Testis (tissue), 3 donors: ENCODE results near the gene ANO1. TPM values are rescaled to one million over a fixed set of nuclear protein-coding genes. Genes with fewer than 3 reads are reported as not detected.

Experiments used
- DNase-seq: peaks from one replicate; pipeline ENCODE4 v3.0.0-alpha.2; 2019
- H3K27ac ChIP-seq, 2 donors: fragments of 200-600 bp; sonication (generic); one replicate each; pipeline ENCODE4 v1.5.1; 2019
- H3K27me3 ChIP-seq: fragments of 200-600 bp; sonication (generic); one replicate; pipeline ENCODE4 v1.5.1; 2019
- H3K36me3 ChIP-seq: fragments of 200-600 bp; sonication (generic); one replicate; pipeline ENCODE4 v1.5.1; 2017; ENCODE audit warnings: low read depth; ENCODE audit errors: missing control alignments
- H3K4me1 ChIP-seq: fragments of 200-600 bp; sonication (generic); one replicate; pipeline ENCODE4 v1.5.1; 2019
- H3K4me3 ChIP-seq, 2 donors: fragments of 200-600 bp; sonication (generic); one replicate each; pipeline ENCODE4 v1.5.1; 2017 to 2019
- H3K9me3 ChIP-seq: fragments of 200-600 bp; sonication (generic); one replicate; pipeline ENCODE4 v1.5.1; 2017
- CTCF ChIP-seq, 3 experiments: fragments of 450-650 bp in 2 of 3; fragments of 200-600 bp in 1 of 3; sonication (generic) in 1 of 3; IDR thresholded peaks; one replicate each; pipeline ENCODE4 v1.5.1; 2016 to 2019; ENCODE audit warnings: antibody characterized with exemption in 3 of 3, mild to moderate bottlenecking in 2 of 3, moderate library complexity in 1 of 3
- POLR2A ChIP-seq: fragments of 450-650 bp; IDR thresholded peaks from one replicate; pipeline ENCODE4 v1.6.1; 2017; ENCODE audit warnings: antibody characterized with exemption, mild to moderate bottlenecking, moderate library complexity
- WGBS, 2 donors: methylation state at CpG; one replicate each; pipeline ENCODE4 v1.1.5; 2018; 5-methylcytosine and 5-hydroxymethylcytosine counted together
- intact Hi-C: fragments of 100-400 bp; cut with DNase I; formaldehyde crosslinking; loops from one replicate; pipeline ENCODE4 v1.15.1; 2023; ENCODE audit warnings: low total_unique reads
- polyA plus RNA-seq: library from polyadenylated mRNA; stranded (reverse); fragments of 350-450 nt; fragmentation: Illumina TruSeq; extraction: RNeasy Lipid Tissue Mini Kit (QIAGEN cat#74804); gene quantifications from one replicate; pipeline ENCODE4 v1.2.3, GENCODE V29; 2014; ENCODE audit warnings: low read depth, low replicate concordance; ENCODE audit not compliant: insufficient read depth
- total RNA-seq, 2 donors: library from RNA; depleted of rRNA; stranded (reverse); fragments of >200 nt; gene quantifications; one replicate each; pipeline ENCODE4 v1.2.3, GENCODE V29; 2016

The ANO1 gene
- total and polyA plus RNA-seq, 3 donors from 2014 or later, result 10.3 to 42.7 (median 25.4) TPM

- intact Hi-C loops, result no loop called here
- DNase-seq, result no peak
- Histone ChIP-seq H3K27ac (no peak overlapping the region), H3K4me3 (no peak overlapping the region), H3K9me3 (no peaks in the 10 kb centered on the region), H3K27me3 (no peaks in the 10 kb centered on the region), H3K4me1 (no peaks in the 10 kb centered on the region), H3K36me3 (no peaks in the 10 kb centered on the region)
- TF ChIP-seq POLR2A, result no peak
- no peak for TF ChIP-seq CTCF (IDR thresholded peaks at IDR 0.05)
- WGBS, 2 donors, result 70 to 88% methylated on average over 6 to 11 of the region's 11 CpGs
These were observed 105.5 kb downstream of the ANO1 start for GRCh38 chr11:70183483-70184176.

GRCh38 chr11:70184396-70184795 is 106.3 kb downstream of the ANO1 start:
- WGBS, 2 donors, result 77 to 83% methylated on average over 9 of the region's 9 CpGs
- TF ChIP-seq CTCF (IDR thresholded peaks at IDR 0.05), result no peak
- no peak for TF ChIP-seq POLR2A
- Histone ChIP-seq H3K4me1 (no peaks in the 10 kb centered on the region), H3K27me3 (no peaks in the 10 kb centered on the region), H3K36me3 (no peaks in the 10 kb centered on the region), H3K4me3 (no peak overlapping the region), H3K9me3 (no peaks in the 10 kb centered on the region), H3K27ac (no peak overlapping the region)
- no peak for DNase-seq
- intact Hi-C loops, result no loop called here

DNA sequence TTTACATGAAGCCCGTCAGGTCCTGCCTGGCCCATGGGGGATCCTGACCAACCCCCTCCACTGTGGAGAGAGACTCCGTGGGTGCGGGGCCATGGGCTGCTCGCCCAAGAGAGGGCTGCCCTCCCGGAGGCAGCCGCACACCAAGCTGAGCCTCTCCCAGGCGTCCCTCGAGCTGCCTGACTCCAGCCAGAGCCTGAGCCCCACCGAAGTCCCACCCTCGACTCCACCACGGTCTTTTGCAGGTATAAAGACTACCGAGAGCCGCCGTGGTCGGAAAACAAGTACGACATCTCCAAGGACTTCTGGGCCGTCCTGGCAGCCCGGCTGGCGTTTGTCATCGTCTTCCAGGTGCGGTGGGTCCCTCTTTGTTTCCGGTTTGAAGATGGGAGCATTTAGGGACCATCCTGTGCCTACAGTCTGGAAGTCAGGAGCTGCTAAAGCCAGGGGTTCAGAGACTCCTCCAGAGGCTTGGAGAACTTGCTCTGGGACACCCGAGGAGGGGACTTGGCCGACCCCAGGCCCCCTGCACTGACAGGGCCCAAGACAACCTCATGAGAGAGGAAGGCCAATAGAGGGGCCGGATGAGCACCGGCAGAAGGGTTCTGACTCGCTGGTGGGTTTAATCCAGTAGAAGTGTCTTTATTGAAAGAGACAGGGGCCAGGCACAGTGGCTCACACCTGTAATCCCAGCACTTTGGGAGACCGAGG is 107.4 kb downstream of the ANO1 start:
- WGBS, 2 donors, result 90 to 93% methylated on average over 19 to 28 of the region's 28 CpGs
- Histone ChIP-seq H3K36me3 (no peaks in the 10 kb centered on the region), H3K4me1 (no peaks in the 10 kb centered on the region), H3K9me3 (no peaks in the 10 kb centered on the region), H3K27ac (no peak overlapping the region), H3K4me3 (no peak overlapping the region), H3K27me3 (no peaks in the 10 kb centered on the region)
- TF ChIP-seq CTCF (IDR thresholded peaks at IDR 0.05), result no peak
- TF ChIP-seq POLR2A, result no peak
- intact Hi-C loops, result no loop called here
- no peak for DNase-seq

GRCh38 chr11:70186420-70186819 is 108.3 kb downstream of the ANO1 start:
- intact Hi-C loops, result no loop called here
- H3K4me3 ChIP-seq, result no peak overlapping the region
- no peaks in the 10 kb centered on the region for H3K36me3 ChIP-seq
- no peak for TF ChIP-seq CTCF (IDR thresholded peaks at IDR 0.05)
- no peak for TF ChIP-seq POLR2A
- no peaks in the 10 kb centered on the region for H3K9me3 ChIP-seq
- no peak for DNase-seq
- 94% methylated on average over 6 of the region's 6 CpGs; no CpG with 5 or more reads in 1 of the 2 donors for WGBS, 2 donors
- H3K27ac ChIP-seq, result no peak overlapping the region
- no peaks in the 10 kb centered on the region for H3K4me1 ChIP-seq
- H3K27me3 ChIP-seq, result no peaks in the 10 kb centered on the region
